ENCODE data around the gene SLC6A5. TPM values are rescaled to one million over a fixed set of nuclear protein-coding genes. Genes with fewer than 3 reads are reported as not detected.

SLC6A5 gene
- total and polyA plus RNA-seq, 9 of the 15 experiments (the other 6 are each of a cell fraction or from before 2014, with no cell fraction given) = 0.08 TPM; not detected in 8

- in situ Hi-C loops (cut with MboI) = loop anchor here (25.0 kb wide), 1 partner anchor 1668 kb away; no protein-coding TSS in a partner anchor
- POLR2A ChIA-PET = no interaction called here
- ATAC-seq (no peak), FAIRE-seq (no peak), DNase-seq (ENCODE audit: extremely low read depth in 1 of 4, low spot score in 3 of 4) (no peak)
- Histone ChIP-seq H3K9me3 (replicated peaks; ENCODE audit: control insufficient read depth, insufficient read depth, low read depth, low read length) (no peaks in the 10 kb centered on the region), H3K27me3 (ENCODE audit: control insufficient read depth in 2 of 2, insufficient read depth in 2 of 2, low read length in 2 of 2) (no peaks in the 10 kb centered on the region), H2AFZ (ENCODE audit: low read depth, low read length) (no peak overlapping the region), H3K79me2 (ENCODE audit: control insufficient read depth, insufficient read depth, low read length) (no peaks in the 10 kb centered on the region), H3K36me3 (ENCODE audit: control insufficient read depth, insufficient read depth, low read length) (no peaks in the 10 kb centered on the region), H3K4me3 (no peak overlapping the region), H3K4me1 (replicated peaks in 1 of 2; ENCODE audit: control insufficient read depth in 2 of 2, insufficient read depth in 2 of 2, low read length in 2 of 2) (no peaks in the 10 kb centered on the region), H3K27ac (ENCODE audit: extremely low read depth, low read depth, low read length) (no peak overlapping the region), H3K4me2 (ENCODE audit: insufficient read depth, low read length) (no peak overlapping the region), H3K9ac (ENCODE audit: insufficient read depth in 1 of 2, low read depth in 2 of 2, low read length in 2 of 2) (no peak overlapping the region), H3K9me1 (ENCODE audit: control insufficient read depth, insufficient read depth, low read length) (no peaks in the 10 kb centered on the region), H4K20me1 (replicated peaks; ENCODE audit: control insufficient read depth, insufficient read depth, low read length) (0 out of 2 replicates have a peak, but pooled peaks cover 3% of the 10 kb centered on the region)
- intact Hi-C loops (cut with micrococcal nuclease) = no loop called here
- TF ChIP-seq MEF2A (IDR thresholded peaks at IDR 0.05; ENCODE audit: control insufficient read depth, low read depth, low read length) (no peak), FOXM1 (IDR thresholded peaks at IDR 0.05; ENCODE audit: low read depth) (no peak), FOXM1 (CRISPR knock-in tag; IDR thresholded peaks at IDR 0.05; ENCODE audit: low read depth) (no peak), XRCC5 (IDR thresholded peaks at IDR 0.05; ENCODE audit: low read depth, low read length) (no peak), SMC3 (conservative IDR thresholded peaks at IDR 0.05; ENCODE audit: insufficient read depth, low read depth, low read length) (no peak), ZNF146 (CRISPR knock-in tag; IDR thresholded peaks at IDR 0.05; ENCODE audit: unreplicated experiment) (no peak), RBFOX2 (IDR thresholded peaks at IDR 0.05; ENCODE audit: low read depth, low read length) (no peak), PPARD (CRISPR knock-in tag; IDR thresholded peaks at IDR 0.05) (no peak), RBM14 (IDR thresholded peaks at IDR 0.05; ENCODE audit: borderline replicate concordance, insufficient read depth, low read depth, low read length) (no peak), KDM5B (IDR thresholded peaks at IDR 0.05; ENCODE audit: insufficient replicate concordance, low read depth, low read length) (no peak), ZNF175 (CRISPR knock-in tag; IDR thresholded peaks at IDR 0.05; ENCODE audit: low read depth) (no peak), ZNF764 (CRISPR knock-in tag; IDR thresholded peaks at IDR 0.05; ENCODE audit: low read depth) (no peak), ZC3H8 (IDR thresholded peaks at IDR 0.05) (no peak), SAFB2 (IDR thresholded peaks at IDR 0.05; ENCODE audit: borderline replicate concordance, low read depth, low read length, severe bottlenecking) (no peak), ZFPM2 (CRISPR knock-in tag; IDR thresholded peaks at IDR 0.05) (no peak)
- 2% methylated on average over 4 of the region's 4 CpGs for WGBS (ENCODE audit: insufficient coverage, low coverage, missing lambda C conversion rate)
- BruUV-seq (replicated peaks) = no TSS peak
- CTCF ChIA-PET (ENCODE audit: low intra/inter-chr PET ratio) = no interaction called here
These were observed 45.0 kb downstream of the SLC6A5 start for GRCh38 chr11:20644360-20644759.

Measured in K562 (cell line).